Pons (tissue), 1 donor: Measurements from ENCODE around the gene HGFAC.

Source experiments
- DNase-seq: peaks from one replicate; pipeline ENCODE4 v3.0.0-alpha.2; 2016; ENCODE audit warnings: low spot score

The HGFAC gene

DNA sequence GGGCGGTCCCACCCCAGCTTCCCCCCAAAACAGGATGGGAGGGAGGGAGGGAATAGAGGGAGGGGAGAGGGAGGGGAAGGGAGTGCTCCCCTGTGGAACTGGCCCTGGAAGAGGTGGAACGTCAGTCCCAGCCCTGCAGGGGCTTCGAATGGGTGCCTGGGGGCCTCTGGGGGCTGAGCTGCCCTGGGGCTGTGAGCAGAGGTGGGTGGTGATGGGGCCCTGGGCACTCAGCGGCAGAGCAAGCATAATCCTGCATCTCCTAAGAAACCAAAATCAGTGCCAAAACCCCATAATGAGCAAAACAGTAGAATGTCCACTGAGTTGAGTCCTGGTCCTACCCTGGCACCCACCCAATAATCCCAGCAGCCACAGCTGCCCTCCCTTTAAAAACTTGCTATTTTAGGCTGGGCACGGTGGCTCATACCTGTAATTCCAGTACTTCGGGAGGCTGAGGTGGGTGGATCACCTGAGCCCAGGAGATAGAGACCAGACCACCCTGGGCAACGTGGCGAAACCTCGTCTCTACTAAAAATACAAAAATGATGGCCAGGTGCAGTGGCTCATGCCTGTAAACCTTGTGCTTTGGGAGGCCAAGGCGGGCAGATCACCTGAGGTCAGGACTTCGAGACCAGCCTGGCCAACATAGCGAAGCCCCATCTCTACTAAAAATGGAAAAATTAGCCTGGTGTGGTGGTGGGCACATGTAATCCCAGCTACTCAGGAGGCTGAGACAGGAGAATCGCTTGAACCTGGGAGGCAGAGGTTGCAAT is 32.4 kb downstream of the HGFAC start:
- DNase-seq: no peak

DNA sequence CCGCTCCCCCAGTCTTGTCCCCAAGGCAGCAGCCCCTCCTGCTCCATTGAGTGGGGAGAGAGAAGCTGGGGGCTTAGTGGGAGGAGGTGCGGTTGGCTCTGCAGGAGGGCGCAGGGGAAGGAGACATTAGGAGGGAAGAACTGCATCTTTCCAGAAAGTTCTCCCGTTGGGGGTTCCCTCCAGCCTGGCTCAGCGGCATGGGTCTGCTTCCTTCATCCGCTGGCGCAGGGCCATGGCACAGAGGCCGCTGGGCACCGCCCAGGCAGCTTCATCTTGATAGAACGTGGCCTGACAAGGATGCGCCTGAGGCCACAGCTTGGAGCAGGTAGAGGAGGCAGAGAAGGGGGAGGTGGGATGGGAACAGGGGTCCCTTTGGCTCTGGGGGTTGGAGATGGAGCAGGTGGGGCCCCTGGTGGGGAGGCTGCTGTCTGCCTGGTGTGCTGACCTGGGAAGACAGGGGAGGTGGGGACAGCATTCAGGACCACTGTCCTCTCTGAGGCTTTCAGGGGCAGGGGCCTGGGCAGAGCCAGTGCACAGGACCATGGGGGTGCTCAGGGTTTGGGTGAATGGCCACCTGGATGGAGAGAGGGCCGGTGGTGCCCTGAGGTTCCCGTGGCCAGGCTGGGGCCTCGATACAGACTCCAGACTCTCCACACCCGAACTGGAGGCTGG is 33.4 kb downstream of the HGFAC start:
- DNase-seq: no peak

DNA sequence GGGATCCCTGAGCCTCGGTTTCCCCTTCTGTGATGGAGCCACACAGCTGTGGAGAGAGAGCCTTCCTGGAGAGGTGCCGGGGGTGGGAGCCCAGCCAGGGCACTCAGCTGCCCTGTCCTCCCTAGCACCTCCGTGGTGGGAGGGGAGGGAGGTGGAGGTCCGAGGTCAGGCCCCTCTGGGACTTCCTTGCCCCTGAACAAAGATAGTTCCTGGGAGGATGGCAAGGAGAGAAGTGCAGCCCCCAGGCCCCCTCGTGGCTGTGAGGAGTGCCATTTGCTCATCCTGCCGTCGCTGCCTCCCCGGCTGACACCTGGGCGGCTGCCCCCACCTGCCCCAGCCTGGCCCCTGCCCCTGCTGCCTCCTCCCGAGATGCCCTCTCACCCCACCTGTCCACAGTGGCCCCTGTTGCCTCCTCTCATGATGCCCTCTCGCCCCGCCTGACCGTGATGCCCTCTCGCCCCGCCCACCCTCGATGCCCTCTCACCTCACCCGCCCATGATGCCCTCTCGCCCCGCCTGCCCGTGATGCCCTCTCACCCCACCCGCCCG is 34.0 kb downstream of the HGFAC start:
- no peak for DNase-seq

DNA sequence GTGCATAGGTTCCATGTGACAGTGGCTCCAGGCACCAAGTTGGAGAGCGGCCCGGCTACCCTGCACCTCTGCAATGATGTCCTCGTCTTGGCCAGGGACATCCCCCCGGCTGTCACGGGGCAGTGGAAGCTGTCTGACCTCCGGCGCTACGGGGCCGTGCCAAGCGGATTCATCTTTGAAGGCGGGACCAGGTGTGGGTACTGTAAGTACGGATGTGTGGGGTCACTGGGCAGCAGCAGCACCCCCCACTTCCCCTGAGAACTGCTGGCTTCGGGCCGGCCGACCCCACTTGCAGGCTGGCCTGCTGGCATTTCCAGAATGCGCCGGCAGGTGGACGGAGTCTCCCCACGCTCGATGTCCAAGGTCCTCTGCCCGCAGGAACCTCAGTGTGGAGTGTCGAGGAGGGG is 34.6 kb downstream of the HGFAC start:
- DNase-seq: no peak

DNA sequence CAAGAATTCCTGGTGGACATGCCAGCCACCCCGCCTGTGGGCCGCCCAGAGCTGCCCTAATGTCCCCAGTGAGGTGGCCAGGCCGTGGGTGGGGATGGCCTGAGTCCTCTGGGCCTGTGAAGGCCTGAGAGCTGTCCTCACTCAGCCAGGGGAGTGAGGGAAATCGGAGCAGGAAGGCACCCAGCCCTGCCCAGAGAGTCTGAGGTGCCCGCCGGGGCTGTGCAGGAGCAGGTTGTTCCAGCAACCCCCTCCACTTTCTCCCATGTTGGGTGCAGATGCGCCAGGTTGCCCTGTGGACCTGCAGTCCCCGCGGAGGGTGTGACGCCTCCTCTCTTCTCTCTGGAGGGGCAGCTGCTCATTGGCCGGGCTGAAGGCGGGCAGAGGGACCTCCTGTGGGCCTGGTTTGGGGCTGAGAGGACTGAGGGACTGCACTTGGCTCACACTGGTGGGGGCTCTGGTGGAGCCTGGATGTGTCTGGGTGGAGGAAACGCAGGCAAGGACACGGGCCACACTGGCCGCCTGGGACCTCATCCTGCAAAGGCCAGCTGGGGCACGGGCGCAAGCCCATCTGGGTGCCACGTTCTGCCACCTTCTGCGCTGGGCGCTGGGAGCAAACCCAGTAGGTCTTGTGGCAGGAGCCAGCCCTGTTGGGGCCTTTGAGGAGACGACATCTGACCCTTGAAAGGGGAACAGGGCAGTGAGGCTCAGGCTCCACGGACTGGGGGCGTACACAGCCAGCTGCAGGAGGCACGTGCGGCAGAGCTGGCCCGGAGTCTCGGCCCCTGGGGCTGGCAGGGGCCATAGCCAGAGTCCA is 35.4 kb downstream of the HGFAC start:
- no peak for DNase-seq

DNA sequence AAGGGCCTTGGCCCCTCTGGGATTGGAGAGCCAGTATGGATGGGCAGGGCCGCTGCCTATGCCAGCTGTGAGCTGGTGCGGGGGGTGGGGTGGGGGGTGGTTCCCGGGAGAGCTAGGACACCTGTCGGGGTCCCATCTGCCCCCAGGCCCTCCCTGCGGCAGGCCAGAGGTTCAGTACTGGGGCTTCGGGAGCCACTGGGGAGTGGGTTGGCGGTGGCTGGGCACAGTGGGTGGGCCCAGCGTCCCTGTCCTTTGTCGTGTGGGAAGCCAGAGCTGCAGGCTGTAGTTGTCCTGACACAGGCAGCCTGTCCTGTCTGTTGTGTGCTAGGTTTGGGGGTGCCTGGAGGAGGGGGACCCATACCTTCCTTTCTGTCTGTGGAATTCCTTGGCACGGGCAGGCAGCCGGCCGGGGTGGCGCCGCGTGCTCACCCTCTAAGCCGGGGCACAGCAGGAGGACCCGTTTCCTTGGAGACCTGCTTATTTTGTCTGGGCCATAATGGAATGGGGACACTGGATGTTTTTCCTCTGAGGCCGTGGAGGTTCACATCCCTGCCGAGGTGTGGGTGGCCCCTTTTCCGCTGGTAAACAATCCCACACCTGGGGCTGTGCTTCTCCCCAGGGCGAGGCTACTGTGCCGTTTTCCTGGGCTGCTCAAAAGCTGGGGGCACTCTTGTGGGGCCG is 36.1 kb downstream of the HGFAC start:
- no peak for DNase-seq

DNA sequence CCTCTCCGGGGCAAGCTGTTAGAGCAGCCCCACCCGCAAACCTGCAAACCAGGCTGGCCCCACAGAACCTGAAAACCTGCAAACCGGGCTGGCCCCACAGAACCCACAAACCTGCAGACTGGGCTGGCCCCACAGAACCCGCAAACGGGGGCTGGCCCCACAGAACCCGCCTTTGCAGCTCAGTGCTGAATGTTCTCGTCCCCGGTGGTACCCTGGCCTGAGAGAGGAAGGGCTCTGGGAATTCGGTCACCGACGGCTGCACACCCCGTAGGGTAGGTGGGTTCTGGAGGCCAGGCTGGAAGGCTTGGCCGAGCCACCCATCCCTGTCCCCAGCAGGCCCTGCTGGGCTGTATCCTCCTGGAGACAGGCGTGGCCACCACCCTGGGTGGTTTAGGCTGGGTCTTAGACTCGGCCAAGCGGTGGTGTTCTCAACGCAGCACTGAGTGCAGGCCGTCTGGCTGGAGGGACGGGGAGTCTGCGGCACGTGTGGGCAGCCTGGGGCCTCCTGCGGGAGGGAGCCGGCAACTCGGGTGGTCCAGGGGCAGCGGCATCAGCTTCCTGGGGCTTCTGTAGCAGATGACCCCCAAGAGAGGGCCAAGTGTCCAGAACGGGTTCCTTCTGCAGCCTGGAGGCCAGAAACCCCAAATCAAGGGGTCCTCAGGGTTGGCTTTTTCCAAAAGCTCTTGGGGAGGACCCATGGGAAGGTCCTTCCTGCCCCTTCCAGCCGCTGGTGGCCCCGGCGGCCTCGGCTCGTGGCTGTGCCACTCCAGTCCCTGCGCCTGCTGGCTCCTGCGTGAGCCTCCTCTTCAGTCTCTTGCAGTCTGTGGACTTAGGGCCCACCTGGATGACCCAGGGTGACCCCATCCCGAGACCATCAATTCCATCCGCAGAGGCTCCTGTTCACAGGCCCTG is 36.9 kb downstream of the HGFAC start:
- DNase-seq: no peak

DNA sequence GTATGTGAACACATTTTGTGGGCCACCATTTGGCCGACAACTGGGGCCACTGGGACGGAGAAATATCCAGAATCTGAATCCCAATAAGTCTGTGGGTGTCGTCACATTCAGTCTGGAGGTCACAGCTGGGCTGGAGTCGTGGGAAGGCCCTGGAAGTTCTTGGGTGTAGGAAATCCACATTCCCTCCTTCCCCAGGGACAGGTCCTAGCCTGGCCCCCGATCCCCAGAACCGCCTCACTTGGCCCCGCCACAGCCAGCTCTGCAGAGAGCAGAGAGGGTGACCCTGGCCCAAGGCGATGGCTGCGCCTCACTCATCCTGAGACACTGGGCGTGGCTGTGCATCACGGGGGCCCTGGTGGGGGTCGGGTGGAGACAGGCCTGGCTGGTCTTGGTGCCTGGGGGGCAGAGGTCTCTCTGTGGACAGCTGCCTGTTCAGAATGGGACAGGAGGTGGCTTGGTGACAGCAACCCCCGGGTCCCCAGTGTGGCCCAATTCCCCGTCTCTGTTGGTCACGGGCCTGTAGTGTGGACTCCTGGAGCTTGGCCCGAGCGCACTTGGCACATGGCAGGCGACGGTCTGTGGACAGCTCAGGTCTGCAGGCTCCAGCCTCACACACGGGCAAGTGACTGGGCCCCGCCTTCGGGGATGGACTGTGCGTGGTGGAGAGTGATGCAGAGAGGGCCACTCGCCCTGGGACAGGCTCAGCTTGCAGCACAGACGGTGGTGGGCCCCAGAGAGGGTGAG is 37.8 kb downstream of the HGFAC start:
- DNase-seq: no peak

DNA sequence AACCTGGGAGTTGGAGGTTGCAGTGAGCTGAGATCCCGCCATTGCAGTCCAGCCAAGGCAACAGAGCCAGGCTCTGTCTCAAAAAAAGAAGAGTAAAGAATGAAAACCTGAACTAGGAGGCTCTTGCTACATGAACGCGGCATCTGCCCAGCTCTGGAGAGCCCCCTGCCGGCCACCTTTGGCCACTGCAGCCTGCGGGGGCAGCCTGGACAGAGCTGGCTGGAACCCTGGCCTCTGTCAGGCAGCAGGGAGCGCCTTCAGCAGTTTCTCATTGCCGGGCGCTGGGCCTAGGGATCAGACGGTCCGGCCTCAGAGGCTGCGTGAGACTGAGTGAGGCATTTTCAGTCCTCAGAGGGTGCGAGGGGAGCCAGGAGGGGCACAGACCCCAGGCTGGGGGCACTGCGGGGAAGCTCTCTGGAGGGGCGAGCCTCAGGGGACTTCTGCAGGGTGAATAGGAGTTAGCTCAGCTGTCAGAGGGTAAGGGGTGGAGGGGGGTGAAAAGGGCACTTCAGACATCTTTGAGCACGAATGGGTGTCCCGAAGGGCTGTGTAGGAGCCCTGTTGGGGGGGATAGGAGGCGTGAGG is 38.9 kb downstream of the HGFAC start:
- DNase-seq: peak; percentile 22

DNA sequence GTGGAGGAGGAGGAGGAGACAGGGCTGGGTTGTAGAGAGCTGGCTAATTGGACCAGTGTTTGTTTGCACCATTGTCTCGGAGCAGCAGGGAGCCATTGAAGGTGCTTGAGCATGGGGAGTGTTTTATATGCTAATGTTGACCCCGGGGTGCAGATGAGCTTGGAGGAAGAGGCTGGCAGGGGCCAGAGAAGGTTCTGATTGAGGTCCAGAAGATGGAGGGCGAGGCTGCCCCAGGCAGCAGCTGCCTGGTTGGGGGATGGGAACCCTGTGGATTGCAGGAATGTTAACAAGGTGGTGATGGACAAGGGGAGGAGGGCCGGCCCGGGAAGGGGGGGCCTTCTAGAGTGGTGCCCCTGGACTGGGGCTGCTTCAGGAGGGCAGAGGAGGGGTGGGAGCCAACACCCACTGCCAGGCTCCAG is 39.4 kb downstream of the HGFAC start:
- no peak for DNase-seq

DNA sequence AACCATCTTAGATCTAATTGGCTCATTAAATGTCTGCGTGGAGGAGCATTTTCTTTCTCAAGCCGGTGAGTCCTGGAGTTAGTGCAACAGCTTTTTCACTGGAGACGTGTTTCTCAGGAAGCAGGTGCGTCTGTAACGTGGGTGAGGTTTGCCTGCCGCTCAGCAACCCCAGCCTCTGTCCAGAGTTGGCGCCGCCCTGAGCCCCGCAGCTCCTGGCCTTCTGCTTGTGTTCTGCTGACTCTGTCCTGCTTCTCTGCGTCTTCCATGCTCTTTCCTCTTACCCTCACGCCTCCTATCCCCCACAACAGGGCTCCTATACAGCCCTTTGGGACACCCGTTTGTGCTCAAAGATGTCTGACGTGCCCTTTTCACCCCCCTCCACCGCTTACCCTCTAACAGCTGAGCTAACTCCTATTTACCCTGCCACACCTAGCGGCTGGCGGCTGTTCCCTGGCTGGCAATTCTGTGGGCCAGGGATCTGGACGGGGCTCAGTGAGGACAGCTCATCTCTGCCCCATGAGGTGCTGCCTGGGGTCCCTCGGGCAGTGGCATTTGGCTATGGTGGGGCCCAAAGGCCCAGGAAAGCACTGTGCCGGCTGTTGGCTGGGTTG is 40.1 kb downstream of the HGFAC start:
- no peak for DNase-seq

DNA sequence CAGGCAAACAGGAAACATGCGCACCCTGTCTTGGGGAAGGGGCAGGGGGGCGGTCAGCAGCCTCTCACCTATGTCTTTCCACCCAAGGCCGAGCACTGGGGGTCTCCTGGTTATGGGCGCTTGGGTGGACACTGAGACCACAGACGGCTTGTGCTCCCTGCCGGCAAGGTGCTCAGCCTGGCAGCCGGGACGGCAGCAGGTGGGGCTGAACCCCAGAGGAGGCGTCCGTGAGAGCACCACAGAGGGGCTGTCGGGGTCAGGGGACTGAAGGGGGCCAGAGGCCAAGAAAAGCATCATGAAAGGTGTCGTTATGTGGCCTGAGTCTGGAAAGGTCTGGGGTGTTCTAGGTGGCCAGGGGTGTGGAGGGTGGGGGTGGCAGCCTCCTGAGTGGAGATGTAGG is 40.9 kb downstream of the HGFAC start:
- DNase-seq: no peak

DNA sequence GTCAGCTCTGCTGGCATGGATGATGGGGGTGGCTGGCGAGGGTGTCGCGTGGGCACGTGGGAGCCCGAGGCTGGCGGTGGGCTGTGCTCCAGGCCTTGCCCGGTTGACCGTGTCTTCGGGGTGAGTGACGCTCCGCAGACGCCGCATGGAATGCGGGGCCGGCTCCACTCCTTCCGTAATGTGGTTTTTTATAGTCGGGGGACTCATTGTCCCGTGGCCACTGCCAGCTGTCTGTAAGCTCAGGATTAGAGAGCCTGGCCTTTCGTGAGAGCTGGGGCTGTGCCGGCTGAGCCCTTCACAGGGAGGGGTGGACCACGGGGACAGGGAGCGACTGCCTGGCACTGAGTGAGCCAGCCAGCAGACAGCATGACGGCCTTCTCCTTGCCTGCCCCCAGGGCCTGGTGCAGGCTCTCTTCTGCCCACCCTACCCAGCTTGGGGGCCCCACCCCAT is 41.7 kb downstream of the HGFAC start:
- no peak for DNase-seq

DNA sequence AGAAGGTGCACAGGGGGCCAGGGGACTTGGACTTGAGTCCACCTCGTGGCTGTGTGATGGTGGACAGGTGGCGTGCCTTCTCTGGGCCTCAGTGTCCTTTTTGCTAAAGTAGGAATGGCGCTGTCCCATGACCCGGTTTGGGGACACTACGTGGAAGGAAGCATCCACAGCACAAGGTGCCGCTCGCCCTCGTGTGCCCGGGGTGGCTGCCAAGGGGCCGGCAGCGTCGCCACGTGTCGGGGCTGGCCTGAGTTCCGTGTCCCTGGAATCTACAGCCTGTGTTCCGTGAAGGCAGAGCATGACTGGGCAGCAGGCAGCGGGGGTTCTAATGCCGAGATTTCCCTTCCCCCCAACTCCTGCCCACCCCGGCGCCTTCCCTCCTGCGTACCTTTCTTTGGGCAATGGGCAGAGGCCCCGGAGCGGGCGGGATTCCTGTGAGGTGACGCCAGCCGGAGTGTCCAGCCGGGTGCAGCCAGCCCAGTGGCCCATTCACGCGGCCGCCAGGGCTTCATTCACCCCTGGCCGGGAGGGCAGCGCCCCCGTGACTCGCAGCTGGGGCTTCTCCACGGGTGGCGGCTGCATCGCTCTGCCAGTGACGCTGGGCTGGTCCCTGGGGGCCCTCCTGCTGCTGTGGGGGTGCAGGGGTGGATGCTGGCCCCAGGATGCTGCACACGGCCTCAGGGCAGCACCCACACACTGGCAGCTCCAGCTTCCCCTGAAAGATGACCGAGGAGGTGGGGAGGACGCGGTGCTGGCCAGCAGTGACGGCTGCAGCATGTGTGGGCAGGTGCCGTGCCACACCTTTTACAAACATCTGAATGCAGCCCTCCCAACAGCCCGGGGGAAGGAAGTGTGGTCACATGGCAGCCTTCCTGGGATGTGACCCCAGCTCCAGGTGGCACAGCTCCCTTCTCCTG is 42.5 kb downstream of the HGFAC start:
- DNase-seq: no peak

DNA sequence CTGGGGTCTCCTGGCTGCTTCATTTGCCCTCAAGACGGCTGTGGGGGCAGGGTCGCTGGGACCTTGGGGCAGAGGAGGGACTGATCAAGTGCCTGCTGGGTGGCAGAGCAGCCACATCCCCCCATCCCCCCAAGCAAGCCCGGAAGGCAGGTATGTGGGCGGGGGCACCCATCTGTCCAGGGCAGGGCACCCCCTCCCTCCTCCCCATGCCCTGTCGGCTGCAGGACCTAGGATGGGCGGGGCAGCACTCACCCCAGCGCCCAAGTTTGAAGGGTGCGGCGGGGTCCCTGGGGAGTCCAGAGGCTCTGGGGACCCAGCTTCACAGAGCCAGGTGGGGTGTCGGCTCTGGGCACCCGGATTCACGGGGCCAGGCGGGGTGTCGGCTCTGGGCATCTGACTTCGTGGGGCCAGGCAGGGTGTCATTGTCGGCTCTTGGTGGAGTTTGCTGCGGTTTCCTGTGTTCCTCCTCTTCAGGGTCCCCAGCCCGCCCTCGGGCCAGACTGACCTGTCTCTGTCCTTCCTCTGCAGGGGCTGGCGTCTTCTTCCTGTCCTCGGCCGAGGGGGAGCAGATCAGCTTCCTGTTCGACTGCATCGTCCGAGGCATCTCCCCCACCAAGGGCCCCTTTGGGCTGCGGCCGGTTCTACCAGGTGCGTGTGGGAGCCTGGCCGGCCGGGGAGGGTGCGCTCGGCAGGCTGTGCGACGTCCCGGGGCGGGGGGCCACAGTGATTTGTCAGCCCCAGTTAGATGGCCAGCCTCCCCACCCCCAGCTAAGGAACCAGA is 43.4 kb downstream of the HGFAC start:
- DNase-seq: no peak

DNA sequence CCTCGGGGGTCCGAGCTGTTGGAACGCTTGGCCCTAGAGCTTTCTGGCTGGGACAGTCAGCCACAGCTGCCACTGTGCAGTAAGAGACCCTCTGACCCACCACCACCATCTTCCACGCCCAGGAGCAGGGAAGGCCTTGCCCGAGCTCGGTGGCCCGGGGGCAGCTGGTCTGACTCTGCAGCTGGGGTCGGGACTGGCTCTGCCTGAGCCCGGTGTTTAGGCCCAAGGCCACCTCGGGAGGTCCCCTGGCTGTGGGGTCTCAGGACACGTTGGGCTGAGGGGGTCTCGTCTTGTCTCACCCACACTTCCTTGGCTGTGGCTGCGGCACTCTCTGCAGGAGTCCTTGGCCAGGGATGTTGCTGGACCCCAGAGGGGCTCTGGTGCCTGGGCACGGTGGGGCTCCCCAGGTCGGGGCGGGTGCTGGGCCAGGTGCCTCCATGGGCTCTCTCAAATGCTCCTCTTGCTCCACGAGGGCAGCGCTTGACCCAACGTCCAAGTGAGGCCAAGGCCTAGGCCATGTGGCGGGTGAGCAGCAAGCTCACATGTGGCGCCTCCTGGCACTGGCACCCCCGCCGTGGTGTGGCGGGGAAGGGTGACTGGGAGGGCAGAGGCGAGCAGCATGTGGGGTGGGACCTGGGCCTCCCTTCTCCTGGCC is 44.2 kb downstream of the HGFAC start:
- no peak for DNase-seq
